TTC549 (cell line): ENCODE data around the gene GARIN6.
"Not testable (repeated sequence)": the region's sequence is repeated elsewhere in the genome, so short reads cannot be mapped to it uniquely, and the experiment has no call there.

Experiments
- FAIRE-seq: peaks from 2 replicates; lab custom pipeline; 2012; peaks lifted over from hg19 to GRCh38; lab: Jason Lieb, UNC

GARIN6 gene

DNA sequence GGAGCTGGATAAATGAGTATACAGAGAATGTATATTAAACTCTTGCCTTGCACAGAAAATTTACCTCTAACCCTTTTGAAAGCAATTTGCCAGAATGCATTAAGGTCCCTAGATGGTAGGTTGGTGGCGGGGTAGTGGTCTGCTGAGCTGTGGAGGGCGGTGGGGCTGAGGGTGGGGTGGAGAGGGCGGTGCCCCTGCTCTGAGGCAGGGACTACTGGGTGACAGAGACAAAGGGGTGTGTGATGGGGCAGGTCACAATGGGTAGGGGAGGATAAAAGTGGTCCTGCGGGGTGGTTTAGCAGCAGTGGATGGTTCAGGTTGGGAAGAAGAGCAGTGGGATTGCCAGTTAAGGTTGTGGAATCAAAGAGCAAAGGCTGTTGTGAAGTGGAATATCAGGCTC lies at the start of gene GARIN6:
TSS of gene GARIN6 (plus strand) at position 301 of the 400 bp plus-strand sequence. CDS start 422 bp downstream, outside the sequence.
- FAIRE-seq = no peak

DNA sequence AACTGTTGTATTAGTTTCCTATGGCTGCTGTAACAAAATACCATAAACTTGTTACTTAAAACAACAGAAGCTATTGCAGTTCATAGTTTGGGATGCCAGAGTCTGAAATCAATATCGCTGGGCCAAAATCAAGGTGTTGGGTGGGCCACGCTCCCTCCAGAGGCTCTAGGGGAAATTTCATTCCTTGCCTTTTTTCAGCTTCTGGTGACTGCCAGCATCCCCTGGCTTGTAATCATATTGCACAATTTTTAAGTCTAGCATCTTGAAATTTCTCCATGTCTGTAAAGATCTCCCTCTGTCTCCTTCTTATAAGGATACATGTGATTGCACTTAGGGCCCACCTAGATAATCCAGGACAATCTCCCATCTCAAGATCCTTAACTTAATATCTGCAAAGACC lies 48.8 kb upstream of the GARIN6 start:
- FAIRE-seq = no peak

DNA sequence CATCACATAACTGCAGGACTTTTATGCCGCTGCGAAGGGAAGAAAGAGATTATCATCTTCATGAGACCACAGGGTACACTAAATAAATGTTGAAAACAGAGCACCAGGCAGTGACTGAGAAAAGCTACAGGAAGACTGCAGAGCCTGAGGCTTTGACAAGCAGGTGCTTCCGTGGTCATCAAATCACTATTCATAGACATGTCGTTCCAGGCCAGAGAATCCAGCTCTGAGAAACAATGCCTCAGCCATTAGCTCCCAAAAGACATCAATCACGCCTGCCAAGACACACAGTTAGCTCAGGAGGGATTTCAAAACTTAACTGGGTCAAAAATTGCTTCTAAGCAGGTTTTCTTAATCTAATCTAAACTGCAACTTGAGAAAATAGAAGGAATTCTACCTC lies 47.2 kb upstream of the GARIN6 start:
- no peak for FAIRE-seq

DNA sequence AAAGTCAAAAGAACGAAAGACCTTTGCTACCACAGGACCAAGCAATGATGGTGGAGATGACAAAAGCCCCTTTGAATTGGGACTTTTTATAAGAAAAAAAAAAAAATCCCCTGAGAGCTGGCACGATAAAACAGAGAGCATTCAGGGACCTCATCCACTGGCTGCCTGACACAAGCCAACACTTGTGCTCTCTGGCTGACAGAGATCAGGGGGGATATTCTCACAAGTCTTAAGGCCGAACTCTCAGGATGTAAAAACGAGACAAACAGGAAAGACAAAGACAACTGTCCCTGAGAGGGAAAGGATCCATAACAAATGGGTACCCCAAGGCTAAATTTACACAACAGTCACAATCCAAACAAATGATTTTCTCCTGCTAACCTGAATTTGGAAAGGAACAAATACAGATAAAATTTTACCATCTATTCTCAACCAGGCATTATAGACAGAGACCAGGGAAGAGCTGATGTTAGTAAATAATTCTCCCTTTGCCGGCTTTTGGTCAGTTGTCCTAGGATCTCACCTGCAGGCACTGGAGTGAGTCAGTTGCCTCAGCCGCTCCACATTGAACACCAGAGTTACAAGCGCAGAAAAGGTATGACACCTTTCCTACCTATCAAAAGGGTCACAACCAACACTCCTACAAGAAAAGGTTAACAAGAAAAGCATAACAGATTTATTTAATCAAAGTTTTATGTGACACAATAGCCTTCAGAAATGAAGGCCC lies 37.9 kb upstream of the GARIN6 start:
- FAIRE-seq = no peak

DNA sequence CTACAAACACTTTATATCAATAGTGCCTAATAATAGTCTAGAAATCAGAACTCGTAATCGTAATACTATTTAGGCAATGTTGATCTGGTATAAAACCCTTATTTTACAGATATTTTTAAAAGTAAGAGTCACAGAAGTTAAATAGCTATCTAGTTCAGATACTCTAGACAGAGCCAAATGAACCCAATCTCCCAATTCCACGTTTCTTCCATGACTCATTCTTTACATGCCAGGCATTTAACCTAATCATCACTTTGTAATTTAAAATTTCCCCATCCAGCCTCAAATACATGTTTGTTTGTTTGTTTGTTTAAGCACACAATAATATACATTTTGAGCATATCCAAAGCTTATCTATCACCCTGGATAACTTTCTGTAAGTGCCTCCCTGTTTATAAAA lies 36.4 kb upstream of the GARIN6 start:
- no peak for FAIRE-seq

DNA sequence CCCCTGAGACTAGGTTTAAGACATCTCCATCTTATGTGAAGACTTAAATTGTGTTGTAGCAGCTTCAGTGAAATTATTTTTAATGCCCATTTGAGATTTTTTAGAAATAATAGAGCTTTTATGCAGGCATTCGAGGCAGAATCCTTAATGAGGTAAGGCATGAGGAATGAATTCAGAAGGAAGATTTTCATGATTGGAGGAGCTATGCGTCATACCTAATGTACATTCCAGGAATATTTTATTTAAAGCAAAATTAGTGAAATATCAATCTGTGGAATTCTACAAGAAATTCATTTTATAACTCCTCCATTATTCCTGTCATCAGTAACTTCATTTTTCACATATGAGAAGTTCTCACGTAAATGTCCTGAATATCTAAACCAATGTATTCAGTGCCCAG lies 36.0 kb upstream of the GARIN6 start:
- FAIRE-seq = no peak

DNA sequence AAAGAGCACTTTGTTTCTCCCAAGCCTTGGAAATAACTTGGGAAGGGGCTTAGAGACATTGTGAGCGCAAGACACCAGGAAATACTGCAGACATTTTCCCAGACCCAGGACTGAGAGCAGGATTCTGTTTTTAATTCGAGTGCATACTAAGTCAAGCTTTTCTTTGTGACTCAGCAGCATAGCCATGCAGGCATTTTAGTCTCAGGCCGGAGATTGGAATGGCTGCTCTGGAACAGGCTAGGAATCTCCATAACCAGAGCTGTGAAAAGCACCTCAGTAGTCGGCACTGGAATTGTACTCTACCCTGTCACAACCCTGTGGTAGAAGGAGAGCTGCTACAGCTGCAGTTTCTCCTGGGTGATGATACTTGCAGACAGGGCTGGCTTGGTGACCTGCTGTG lies 28.9 kb upstream of the GARIN6 start:
- no peak for FAIRE-seq

DNA sequence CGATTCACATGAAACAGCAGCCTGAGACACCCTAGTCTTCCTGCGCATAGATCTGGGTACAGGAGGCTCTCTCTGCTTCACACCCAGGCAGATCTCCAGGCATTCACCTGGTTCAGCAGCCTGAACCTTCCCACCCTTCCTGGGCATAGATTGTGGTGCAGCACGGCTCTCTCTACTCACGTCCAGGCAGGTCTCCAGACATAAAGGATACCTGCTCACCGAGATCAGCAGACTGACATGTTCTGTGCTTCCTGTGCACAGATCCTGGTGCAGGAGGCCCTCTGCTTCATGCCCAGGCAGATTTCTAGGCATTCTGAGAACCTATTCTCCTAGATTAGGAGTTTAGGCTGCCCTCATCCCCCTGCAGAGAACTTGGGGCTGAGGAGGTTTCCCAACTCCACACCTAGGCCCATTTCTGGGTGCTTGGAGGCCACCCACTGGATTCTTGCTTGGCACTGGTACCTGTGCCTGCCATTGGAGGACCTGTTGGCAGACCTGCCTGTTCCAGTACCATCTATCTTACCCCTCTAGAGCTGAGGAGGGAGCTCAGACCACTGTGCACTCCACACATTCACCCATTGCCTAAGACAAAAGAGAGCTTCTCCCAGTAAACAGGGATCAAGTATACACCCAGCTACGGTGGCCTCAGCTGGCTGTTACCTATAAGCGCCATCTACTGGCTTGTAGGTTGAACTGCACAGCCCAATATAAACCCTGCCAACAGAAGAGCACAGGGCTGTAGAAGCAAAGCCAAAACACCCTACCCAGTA lies 28.0 kb upstream of the GARIN6 start:
- no peak for FAIRE-seq

DNA sequence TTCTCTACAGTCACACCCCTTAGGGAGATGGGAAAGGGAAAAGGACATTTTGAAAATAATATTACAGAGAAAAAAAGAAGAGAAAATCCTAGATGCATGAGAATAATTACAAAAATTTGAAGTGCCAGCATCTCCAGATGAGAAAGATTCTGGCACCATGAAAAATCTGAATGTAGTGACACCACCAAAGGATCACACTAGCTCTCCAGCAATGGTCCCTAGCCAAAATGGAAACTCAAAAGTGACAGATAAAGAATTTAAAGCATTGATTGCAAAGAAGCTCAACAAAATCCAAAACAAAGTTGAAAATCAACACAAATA lies 27.4 kb upstream of the GARIN6 start:
- no peak for FAIRE-seq

DNA sequence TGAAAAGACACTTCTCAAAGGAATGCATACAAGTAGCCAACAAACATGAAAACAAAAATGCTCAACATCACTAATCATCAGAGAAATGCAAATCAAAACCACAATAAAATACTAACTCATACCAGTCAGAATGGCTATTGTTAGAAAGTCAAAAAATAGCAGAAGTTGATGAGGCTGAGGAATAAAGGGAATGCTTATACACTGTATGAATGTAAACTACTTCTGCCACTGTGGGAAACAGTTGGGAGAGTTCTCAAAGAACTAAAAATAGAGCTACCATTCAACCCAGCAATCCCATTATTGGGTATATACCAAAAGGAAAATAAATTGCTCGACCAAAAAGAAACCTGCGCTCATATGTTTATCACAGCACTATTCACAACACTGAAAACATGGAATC lies 23.0 kb upstream of the GARIN6 start:
- not testable (repeated sequence) for FAIRE-seq

DNA sequence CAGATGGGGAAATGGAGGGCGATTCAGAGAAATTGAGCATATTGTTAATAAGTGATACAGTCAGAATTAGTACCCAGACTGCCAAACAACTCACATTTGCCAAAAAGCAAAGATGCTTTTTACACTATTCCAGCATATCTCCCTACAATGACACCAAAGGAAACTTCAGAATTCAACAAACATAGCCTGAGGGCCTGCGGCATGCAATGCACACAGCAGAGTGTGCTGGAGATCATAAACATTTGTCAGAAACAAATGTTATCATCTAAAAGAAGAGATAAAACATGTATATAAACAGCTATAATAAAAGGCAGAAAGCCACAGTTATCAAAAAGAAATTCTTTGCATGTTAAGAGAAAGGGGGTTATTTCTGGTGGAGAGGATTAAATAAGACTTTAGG lies 20.1 kb upstream of the GARIN6 start:
- no peak for FAIRE-seq

DNA sequence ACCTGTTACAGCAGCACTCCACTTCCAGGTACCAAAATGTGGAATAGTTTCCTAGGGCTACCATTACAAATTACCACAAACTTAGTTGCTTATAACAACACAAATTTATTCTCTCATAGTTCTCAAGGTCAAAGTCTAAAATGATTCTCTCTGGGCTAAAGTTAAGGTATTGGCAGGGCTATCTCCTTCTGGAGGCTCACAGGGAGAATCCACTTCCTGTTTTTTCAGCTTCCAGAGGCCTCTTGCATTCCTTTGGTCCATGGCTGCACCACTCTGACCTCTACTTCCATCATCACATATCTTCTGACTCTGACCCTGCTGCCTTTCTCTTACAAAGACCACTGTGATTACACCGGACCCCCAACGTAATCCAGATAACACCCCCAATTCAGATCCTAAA lies 2.9 kb upstream of the GARIN6 start:
- no peak for FAIRE-seq

DNA sequence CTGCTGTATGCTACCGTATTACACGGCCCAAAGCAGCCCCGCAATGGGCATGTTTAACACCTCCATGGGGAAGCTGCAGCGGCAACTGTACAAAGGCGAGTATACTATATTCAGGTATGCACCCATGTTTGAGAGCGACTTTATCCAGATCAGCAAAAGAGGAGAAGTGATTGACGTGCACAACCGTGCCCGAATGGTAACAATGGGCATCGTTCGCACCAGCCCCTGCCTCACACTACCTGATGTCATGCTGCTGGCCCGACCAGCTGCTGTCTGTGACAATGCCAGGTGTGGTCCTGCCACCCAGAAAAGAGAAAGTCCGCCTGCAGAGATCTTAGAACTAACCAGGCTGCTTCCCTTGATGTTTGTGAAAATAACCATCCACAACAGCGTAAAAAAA lies 630 bp downstream of the GARIN6 start:
- FAIRE-seq = no peak

DNA sequence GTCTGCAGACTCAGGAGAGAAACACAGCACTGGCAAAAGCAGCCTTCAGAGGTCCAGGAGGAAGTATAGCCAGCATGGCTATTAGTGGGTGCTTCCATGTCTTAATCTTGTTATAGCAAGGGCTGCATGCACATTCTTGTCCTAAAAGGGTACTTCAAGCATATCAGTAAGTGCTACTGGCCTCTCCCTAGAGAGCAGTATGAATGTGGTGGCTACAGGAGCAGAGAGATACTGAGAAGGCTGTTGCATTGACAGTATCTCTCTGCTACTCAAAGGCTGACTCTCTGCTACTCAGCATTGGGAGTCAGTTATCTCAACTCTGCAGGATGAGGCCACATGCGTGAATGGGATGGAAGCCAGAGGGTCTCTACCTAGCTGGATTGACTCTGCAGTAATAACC lies 2.0 kb downstream of the GARIN6 start:
- FAIRE-seq = no peak

DNA sequence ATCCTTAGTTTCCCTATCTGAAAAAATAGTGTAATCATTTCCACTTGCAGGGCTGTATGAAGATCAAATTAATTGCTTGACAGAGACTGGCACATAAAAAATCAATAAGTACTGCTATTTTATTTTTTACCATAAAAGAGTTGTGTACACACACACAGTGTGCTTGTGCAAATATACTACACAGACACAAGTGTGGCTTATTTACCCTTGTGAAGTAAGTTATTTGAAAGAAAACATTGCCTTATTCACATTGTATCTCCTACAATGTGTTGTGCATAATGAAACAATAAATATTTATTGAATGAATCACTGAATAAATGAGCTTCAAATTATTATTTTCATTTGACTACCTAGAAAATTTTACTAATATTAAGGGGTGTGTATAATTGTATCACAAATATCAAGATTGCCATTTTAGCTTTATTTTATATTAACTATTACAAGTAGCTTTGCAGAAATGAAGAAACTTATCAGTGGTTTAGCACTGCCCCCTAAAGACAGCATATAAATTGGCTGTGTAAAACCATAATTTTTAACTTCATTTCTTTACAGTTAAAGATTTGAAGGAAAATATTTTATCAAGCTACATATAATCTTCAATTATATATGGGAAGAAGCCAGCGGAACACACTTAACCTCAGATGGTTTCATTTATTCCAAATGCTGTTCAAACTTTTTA lies 11.3 kb downstream of the GARIN6 start:
- peak; percentile 37 for FAIRE-seq

DNA sequence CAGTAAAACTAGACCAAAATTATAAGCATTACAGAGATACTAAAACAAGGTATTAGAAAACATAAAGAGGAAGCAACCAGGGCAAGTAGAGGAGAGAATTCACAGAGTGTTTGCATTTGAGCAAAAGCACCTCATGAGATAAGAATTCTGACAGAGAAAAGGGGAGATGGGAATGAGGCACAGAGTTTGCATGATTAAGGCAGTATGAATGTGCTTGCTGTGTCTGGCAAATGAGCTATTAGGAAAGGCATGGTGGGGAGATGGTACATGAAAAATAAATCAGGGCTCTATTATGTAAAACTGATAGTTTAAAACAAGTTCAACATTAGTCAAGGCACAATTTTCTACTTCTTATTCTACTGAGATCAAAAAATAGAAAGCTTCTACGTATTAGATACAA lies 23.1 kb downstream of the GARIN6 start:
- FAIRE-seq = no peak

DNA sequence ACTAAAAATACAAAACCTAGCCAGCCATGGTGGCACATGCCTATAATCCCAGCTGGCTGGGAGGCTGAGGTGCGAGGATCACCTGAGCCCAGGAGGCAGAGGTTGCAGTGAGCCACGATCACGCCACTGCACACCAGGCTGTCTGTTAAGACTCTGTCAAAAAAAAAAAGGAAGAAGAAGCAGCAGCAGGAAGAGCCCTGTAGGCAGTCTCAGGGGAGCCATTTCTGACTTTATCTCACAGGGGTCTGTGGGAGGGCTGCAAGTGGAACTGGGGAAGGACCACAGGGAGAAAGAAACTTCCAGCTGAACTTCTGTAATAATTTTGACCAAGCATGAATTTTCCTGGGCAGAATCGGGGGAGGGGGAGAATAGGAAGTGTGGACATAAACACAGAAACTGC lies 32.7 kb downstream of the GARIN6 start:
- no peak for FAIRE-seq

DNA sequence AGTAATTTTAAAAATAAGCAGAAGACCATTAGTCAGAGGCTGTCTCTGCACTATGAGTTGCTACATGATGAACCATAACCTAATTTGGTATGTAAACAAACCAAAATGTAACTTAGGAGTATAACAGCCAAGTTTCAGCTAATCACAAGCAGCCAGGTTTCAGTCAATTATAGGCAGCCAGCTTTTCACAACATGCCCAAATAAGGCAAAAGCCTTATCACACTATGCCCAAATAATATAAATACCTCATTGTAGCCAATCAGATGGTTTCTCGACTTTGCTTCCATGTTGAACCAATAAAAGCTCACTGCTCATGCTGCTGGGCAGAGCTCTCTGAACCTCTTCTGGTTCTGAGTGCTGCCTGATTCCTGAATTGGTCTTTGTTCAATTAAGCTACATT lies 38.6 kb downstream of the GARIN6 start:
- no peak for FAIRE-seq

DNA sequence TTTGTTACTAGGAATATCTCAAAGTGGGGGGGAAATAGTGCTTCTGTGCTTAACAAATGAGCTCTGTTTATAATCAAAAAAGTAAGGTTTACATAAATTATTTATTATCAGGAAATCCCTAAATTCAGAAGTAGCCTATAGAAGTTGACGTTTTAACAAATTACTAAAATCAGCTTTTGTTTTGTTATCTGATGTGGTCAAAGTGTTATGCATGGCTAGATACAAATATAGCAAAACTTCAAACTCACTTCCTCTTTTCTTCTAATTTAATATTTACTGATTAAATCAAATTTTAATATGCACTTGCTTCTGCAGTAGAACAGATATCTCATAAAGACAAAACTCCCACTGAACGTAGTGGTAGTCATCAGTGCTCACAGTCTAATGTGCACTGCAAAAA lies 47.5 kb downstream of the GARIN6 start:
- FAIRE-seq = no peak
